ENCODE data around the gene ZDHHC11B.

DNA sequence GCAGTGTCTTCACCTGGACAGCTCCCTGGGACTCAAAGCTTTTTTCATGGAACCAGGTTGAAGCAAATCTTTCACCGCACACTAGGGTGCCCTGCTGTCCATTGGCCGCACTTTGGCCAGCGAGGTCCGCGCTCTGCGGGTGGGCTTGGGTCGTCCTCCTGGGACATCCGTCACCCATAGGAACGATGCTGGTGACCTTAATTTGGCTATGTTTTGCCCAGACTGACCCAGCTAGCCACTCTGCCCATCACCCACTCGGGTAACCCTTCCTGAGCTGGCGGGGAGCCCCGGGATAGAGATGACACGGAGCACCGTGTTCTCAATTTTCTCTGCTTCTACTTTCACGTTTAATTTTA lies 25.9 kb downstream of the ZDHHC11B start:
- TF ChIP-seq, protein P1, sequence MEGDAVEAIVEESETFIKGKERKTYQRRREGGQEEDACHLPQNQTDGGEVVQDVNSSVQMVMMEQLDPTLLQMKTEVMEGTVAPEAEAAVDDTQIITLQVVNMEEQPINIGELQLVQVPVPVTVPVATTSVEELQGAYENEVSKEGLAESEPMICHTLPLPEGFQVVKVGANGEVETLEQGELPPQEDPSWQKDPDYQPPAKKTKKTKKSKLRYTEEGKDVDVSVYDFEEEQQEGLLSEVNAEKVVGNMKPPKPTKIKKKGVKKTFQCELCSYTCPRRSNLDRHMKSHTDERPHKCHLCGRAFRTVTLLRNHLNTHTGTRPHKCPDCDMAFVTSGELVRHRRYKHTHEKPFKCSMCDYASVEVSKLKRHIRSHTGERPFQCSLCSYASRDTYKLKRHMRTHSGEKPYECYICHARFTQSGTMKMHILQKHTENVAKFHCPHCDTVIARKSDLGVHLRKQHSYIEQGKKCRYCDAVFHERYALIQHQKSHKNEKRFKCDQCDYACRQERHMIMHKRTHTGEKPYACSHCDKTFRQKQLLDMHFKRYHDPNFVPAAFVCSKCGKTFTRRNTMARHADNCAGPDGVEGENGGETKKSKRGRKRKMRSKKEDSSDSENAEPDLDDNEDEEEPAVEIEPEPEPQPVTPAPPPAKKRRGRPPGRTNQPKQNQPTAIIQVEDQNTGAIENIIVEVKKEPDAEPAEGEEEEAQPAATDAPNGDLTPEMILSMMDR (IDR thresholded peaks at IDR 0.05) = no peak
- TF ChIP-seq POLR2AphosphoS5 (IDR thresholded peaks at IDR 0.05) = no peak
